Body of pancreas (tissue), 4 donors: ENCODE results near the gene SLX4.

Source experiments
- POLR2A ChIP-seq, 3 donors: fragments of 450-650 bp; IDR thresholded peaks; one replicate each; pipeline ENCODE4 v1.6.1; 2016; ENCODE audit warnings: antibody characterized with exemption in 3 of 3, mild to moderate bottlenecking in 2 of 3
- TF ChIP-seq, protein P1 (sequence below), 7 experiments: fragments of 450-650 bp in 4 of 7; fragments of 200-600 bp in 3 of 7; sonication (generic) in 3 of 7; IDR thresholded peaks; one replicate each; pipeline ENCODE4 v1.5.1; 2016 to 2019; ENCODE audit warnings: antibody characterized with exemption in 7 of 7

DNA sequence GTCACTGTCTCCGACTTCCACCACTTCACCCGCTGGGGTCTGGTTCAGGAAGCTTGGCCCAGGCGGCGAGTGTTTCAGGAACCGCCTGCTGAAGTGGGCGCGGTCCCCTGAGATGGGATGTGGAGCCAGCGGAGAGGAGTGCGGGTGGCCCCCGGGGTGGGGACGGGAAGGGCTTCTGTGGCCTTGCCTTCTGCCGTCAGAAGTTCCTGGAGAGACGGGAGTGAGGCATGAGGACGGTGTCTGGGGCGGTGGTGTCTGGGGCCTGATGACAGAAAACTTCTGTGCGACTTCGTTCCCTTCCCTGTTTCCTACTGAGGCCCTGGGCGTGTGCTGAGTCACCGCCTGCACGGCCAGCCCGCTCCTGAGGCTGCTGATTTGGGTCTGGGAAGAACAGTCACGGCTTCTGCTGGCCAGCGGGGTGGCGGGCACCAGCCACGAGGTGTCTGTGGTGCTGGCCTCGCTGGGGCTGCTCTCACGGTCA, 21.9 kb downstream of the SLX4 start:
- TF ChIP-seq, protein P1, sequence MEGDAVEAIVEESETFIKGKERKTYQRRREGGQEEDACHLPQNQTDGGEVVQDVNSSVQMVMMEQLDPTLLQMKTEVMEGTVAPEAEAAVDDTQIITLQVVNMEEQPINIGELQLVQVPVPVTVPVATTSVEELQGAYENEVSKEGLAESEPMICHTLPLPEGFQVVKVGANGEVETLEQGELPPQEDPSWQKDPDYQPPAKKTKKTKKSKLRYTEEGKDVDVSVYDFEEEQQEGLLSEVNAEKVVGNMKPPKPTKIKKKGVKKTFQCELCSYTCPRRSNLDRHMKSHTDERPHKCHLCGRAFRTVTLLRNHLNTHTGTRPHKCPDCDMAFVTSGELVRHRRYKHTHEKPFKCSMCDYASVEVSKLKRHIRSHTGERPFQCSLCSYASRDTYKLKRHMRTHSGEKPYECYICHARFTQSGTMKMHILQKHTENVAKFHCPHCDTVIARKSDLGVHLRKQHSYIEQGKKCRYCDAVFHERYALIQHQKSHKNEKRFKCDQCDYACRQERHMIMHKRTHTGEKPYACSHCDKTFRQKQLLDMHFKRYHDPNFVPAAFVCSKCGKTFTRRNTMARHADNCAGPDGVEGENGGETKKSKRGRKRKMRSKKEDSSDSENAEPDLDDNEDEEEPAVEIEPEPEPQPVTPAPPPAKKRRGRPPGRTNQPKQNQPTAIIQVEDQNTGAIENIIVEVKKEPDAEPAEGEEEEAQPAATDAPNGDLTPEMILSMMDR (IDR thresholded peaks at IDR 0.05): no peak
- no peak for TF ChIP-seq POLR2A (IDR thresholded peaks at IDR 0.05)
